OCI-LY3 (cell line): ENCODE results near the gene EDN1.

Source experiments
- CTCF ChIP-seq: fragments of 200-600, 300-600 bp; sonication (generic); IDR thresholded peaks from 2 replicates; pipeline ENCODE4 v1.5.1; 2014; ENCODE audit warnings: antibody characterized with exemption, low read length, low read depth
- EZH2phosphoT487 ChIP-seq: fragments of 200-600 bp; shearing (Covaris generic); IDR thresholded peaks from 2 replicates; pipeline ENCODE4 v1.6.1; 2018; ENCODE audit warnings: antibody characterized with exemption, mixed run types, low read depth

- TF ChIP-seq EZH2phosphoT487 (no peak), CTCF (no peak)
These were observed 28.6 kb downstream of the EDN1 start for GRCh38 chr6:12318749-12319148.
